HG03432 (cell line): ENCODE measurements around the gene GNAO1.
"Not testable (repeated sequence)": the region's sequence is repeated elsewhere in the genome, so short reads cannot be mapped to it uniquely, and the experiment has no call there.

Source experiments
- ATAC-seq: cut with Tn5 transposase; IDR thresholded peaks from one replicate; pipeline ENCODE4 v1.9.1; 2021; ENCODE audit warnings: mild to moderate bottlenecking, moderate library complexity; ENCODE audit not compliant: unreplicated experiment

Gene GNAO1

DNA sequence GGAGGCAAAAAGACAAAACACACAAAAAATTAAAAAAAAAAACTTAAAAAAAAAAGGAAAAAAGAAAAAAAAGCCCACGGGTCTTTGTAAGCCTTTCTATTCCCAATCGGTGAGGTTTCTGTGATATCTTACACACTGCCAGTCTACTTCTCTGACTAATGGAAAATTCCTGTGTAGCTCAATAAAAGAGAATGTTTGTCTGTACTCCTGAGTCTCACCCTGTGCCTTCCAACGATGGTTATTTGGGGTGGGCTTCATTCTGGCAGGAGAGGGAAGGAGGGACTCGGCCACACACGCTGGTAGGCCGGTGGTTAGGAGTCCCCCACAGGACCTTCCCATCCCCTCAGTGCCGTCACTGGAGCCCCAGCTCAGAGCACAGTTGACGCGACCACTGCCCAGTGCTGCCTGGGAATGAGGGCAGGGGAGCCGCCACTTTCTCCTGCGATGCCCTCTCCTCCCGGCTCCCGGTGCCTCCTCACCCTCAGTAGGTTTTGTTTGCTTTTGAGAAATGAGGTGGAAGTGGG is 166.0 kb downstream of the GNAO1 start:
- no peak for ATAC-seq

DNA sequence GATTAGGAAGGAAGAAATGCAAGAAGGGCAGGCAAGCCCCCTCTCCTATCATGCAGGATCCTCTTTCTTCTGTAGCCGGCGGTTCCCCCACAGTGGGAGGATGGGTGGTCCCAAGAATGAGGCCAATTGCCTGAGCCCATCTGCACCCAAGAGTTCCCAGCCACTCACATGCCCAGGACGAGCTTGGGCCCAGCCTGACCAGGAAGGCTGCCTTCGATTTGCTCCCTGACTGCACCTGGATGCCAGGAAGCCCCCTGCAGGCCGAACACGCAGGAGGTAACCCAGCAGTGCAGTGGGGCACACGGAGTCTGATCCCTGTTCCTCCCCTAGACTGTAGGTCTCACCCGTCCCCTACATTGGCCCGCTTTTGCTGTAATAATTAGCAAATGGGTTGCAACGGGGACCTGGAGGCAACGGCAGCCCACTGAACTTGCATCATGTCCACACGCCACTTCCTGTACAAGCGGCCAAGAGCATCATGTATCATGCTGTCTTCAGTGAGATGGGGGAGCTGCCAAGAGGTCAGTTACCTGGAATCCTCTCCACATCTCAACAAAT is 166.6 kb downstream of the GNAO1 start:
- ATAC-seq = no peak

DNA sequence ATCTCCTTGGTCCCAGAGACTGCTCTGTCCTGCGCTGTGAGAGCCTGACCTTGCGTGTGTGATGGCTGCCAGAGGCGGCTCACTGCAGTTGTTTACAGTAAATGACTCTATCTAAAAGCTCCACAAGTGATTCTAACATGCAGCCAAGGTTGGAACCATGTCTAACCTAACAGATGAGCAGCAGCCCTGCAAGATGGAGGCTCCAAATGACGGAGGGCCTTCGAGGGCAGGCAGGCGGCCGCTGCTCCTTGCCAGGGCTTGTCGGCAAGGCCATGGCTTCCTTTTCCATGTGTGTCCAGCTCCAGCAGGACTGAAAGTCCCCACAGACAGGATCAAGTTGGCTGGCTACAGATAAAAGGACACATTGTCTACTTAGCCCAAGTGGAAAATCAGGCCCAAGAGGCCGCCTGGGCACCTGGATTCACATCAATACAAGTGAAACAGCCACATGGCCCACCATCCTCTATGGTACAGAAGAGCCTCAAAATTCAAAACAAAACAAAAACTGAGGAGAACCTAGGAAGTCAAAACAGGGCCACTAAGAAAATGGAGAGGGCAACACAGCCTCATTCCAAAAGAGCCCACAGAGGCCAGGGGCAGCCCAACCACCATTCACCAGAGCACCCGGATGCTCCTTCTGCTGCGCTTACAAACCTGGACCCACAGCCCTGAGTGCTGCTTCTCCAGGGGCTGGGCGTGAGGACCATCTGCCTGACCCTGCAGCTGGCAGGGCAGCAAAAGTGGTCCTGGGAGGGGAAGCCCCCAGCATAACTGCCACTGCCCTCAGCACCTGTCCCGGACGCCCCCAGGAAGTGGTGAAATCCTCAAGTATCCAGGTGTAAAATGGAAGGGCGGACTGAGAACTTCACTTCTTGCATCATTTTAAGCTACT is 169.1 kb downstream of the GNAO1 start:
- ATAC-seq = no peak

DNA sequence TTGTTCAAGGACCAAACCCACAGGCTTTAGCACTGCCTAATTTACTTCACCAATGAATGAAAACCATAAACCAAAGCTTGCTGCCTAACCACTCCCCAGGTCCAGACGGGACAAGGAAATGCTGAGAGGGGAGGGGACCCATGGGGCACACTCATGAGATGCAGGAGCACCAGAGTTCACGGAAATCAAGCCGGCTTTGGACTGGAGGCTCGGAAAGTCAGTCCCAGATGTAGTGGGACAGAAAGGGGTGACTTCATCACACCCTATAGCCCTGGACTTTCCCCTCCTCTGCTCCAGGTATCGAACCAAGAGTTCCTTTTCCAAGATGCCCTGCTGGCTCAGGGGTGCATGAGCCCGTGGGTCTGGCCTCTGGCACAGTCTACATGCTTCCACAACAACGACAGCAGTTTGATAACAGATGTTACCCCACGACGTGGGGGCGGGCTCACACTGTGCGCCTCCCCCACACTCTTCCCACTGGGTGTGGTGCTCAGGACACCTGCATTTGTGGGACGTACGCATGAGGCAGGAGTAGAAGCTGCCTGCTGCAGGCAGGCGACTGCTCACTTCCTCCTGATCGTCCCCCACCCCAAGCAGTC is 170.9 kb downstream of the GNAO1 start:
- ATAC-seq = no peak

DNA sequence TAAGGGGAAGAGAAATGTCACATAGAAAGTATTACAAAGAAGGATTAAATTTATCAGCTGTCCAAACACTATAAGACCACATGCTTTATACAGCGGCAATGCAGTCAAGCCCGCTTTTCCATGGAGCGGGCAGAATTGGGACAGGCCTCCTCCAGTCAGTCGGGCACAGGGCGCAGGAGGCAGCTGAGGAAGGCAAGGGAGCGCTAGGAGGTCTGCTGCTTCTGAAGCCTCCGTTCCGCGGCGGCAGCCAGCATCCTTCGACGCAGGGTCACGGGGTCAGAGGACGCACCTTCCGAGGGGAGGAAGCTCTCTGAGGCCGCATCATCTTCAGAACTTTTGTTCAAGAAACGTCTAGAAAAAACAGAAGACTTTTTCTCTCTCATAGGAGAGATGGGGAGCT is 171.4 kb downstream of the GNAO1 start:
- no peak for ATAC-seq

DNA sequence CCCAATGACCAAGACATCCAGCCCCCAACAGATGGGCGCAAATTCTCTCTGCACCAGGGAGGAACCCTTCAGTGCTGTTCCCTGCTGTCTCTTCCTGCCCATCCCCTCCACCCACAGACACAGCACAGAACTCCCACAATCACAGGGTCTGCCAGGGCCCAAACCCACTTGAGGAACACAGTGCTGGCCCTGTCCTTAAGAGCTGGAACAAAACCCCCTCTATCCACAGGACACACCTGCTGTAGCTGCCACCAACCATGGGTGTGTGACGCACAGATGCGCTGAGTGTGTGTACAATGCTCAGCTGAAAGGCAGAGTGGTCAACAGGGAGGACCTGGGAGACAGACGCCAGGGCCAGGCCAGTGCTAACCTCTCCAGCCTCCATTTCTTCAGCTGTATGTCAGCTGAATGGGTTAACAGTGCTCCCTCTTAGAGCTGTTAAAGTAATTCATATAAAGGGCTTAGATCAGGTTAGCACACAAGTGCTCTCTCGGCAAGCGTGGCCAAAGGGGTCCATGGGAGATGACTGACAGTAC is 172.0 kb downstream of the GNAO1 start:
- no peak for ATAC-seq

DNA sequence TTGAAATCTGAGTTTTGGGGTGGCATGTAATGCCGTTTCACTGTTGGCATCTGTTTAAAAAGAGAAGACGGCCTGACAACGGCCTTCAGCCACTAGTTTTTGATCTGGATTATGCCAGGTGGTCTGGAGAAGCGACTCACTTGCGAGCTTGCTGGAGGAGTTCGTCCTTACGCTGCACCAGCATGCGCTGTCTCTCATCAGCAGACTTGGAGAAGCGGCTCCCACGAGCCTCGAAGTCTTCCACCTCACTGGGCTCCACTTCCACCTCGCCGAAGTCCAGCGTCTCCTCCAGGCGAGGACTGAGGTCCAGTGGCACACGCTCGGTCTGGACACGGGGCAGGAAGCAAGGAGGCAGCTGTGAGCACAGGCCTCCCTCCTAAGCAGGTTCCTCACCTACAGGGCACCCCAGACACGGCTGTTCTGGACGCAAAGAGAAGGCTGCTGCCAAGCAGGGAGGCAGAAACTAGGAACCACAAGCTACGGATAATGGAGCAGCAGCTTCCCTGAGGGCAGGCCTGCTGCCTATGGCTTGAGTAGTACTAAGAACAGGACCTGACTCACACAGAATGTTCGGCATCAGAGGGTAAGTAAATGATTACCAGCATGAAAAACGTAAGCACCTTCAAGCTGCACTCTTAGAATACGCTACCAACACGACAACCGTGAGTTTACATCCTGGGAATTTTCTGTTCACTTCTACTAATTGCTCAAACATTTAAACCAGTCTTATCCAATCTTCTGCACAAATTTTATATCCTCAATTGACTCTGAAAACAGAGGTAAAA is 172.7 kb downstream of the GNAO1 start:
- no peak for ATAC-seq

DNA sequence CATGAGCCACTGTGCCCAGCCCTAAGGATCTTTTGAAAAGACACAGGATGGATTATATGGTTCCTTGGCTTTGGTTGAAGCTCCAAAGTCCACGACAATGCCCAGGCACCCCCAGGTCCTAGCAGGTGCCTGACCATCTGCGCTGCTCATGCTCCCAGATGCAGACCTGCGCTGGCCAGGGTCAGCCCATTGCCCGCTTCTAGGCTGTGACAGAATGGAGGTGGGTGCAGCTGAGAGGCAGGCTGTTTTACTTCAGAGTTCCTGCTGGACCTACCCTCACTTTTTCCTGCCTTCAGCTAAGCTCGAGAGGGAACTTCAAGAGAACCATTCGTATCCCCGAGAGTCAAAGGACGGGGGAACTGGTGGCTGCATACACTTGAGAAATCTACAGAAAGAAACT is 173.6 kb downstream of the GNAO1 start:
- no peak for ATAC-seq

DNA sequence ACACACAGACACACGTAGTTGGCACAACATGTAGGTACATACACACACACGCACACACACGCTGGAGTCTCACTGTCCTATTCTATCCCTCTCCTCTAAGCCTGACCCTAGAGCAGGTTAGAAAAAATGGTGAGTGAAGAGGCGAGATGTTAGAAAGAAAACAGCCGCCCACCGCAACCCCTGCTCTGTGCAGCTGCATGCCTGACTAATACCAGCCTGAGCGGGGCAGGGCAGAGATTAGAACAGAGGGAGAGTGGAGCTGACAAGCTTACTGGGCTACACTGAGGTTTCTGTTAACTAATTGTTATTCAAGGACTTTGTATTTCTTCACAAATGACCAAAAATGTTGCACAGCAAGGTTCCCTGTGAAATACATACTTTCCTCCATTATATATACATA is 174.3 kb downstream of the GNAO1 start:
- no peak for ATAC-seq

DNA sequence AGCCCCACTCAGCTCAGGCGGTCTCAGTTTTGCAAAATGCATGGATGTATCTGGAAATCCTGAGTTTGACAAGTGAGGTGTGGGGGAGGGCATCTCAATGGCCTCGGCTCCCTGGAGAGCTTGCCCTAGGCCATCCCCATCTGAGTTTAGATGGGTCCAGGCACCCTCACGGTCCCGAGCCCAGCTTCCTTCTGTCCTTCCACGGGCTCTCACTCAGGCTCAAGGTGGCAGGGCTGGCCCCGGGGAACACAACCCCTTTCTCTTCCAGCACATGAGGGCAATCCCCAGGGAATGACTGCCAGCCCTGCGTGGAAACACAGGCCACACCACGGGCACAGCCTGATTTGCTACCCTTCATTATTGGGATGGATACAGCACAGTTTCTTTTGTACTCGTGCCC is 175.7 kb downstream of the GNAO1 start:
- no peak for ATAC-seq

DNA sequence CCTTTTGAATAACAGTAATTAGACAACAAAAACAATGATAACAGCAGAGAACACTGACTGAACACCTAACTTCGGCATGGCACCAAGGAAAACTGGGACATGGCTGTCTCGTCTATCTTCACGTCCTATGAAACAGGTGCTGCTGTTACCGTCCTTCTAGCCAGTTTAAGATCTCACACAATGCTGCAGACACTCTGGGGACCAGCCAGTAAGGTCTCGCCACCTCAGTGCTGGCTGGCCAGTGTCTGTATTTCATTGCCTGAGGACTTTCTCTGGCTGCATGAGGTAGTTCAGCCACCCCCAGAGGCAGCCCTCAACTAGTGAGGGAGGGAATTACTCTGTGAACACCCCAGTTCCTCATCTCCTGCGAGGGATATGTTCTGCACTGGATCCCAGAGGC is 176.5 kb downstream of the GNAO1 start:
- ATAC-seq = no peak

DNA sequence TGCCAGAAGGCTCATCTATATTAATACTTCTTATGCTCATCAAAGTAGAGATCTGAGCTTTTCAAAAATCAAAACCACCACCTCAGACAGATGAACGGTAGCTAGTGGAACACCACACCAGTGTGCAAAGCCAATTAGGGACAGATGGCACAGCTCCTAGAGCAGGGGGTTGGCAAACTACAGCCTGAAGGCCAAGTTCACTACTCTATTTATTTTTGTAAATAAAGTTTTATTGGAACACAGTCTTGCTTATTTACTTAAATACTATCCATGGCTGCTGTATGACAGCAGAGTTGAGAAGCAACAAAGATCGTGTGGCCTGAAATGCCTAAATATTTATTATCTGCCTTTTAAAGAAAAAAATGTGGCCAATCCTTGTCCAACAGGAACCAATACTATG is 177.3 kb downstream of the GNAO1 start:
- ATAC-seq = no peak

DNA sequence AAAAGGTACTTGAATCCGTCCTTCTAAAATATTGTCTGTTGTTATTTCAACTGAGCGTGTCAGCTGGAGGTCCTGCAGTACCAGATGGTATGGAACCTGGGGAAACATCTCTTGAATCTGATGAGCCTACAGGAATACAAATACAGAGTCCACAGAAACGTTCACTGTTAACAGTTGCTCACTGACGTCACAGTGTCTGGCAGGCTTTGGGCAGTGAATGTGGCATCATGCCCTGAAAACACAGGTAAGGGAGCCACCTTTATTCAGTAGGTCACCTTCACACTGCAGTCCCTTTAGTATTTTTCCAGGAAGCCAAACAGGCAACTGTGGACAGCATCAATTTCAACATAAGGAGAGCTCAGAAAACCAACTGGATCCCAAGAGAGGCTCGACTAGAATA is 177.9 kb downstream of the GNAO1 start:
- no peak for ATAC-seq

DNA sequence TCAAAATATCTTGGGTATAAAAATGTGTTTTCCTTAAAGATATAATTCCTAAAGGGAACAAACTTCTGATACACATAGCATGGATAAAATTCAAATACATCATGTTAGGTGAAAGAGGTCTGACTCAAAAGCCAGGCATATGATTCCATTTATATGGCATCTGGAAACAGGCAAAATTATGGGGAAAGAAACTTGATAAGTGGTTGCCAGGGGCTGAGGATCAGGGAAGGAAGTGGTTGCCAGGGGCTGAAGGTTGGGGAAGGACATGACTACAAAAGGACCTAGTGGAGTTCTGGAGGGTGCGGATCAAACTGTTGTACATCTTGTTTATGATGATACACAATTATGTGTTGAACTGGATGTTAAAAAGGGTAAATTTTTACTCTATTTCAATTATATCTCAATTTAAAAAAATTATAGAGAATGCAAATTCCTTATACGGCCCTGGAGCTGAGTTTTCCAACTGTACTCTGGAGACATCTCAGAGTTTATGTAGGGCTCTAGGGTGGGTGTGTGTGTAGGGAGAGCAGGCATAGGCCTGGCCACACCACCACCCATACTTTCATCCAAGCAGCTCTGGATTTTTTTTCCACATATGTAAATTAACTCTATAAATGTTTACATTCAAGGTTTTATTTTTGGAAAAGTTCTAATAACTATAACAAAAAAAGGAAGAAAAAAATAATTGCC is 179.0 kb downstream of the GNAO1 start:
- no peak for ATAC-seq

DNA sequence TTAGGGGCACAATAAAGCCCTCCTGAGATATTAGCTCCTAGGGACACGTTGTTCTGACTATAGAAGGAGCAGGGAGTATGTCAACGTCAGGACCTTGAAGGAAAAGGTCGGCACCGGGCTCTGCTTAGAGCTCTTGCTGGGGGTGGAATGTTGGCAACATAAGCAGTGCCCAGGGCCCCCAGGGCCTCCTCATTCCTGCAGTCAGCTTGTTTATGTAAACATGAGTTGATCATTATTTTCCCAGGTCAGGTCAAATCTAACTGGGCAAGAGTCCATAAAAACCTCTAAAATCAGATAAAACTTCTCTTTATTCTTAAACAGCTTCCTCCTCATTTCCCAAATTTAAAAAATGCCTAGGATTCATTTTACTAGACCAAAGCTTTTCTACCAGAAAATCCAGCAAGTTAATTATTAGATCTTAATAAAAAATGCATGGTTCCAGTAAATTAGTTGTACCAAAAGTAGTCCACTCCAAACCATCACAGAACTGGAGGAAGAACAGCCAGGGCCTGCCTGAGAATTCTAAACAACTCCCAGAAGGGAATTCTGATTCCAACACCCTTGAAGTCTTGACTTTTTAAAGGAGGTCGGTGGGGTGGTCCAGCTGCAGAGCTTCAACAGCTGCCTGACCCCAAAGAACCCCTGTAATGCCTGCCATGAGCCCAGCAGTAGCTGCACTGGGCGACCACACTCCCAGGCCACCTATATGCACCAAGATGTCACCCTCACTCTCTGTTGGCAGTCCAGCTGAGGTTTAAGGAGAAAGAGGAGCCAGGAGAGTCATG is 179.8 kb downstream of the GNAO1 start:
- no peak for ATAC-seq

DNA sequence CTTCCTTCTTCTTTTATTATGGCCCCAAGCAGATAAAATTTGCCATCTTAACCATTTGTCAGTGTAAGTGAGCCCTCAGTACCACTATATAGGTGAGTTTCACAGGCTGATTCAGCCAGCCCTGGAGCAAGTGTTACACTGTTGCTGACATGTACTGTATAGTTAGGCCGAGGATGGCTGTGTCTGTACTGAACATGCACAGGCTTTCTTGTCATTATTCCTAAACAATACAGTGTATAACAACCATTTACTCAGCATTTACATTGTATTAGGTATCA is 180.3 kb downstream of the GNAO1 start:
- no peak for ATAC-seq

DNA sequence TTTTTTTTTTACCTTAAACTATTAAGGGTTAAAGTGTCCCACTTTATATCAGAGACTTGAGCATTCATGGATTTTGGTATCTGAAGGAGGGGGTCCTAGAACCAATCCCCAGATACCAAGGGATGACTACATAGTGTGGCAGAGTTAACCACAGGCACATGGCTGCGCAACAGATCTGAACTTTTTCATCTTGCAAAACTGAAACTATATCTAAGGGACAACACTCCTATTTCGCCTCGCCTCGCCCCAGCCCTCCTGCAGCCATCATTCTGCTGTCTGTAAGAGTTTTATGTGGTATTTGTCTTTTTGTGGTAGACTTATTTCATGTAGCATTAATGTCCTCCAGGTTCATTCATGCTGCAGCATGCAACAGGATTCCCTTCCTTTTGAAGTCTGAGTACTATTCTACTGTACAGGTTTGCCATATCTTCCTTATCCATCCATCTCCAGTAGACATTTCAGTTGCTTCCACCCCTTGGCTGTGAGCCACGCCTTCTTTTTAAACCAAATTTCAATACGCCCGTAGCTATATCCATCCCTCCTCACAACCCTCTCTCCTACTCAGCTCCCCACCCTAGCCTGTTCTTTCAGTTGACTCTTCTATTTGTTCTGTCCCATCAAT is 180.8 kb downstream of the GNAO1 start:
- ATAC-seq = no peak

DNA sequence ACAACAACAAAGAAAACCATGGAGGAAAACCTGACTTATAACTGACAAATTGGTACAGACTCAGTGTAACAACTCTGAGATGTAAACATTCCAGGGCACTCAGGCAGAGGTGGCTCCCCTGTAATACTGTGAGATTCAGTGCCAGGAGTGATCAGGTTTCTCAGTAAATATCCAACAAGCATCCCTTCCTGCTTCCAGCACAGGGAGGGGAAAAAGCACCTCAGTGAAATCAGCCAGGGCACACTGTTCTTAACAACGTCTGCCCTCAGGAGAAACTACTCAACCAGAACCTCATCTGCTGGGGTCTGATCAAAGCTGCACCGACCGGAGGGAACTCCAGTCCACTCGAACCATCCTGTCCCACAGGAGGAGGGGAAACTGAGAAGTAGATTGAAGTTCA is 181.7 kb downstream of the GNAO1 start:
- no peak for ATAC-seq

DNA sequence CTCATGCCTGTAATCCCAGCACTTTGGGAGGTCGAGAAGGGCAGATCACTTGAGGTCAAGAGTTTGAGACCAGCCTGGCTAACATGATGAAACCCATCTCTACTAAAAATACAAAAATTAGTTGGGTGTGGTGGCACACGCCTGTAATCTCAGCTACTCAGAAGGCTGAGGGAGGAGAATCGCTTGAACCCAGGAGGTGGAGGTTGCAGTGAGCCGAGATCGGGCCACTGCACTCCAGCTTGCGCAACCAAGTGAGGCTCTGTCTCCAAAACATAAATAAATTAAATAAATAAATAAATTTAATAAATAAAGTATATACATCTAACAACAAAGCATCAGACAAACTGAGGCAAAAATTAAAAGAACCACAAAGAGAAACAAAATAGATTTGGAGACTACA is 184.5 kb downstream of the GNAO1 start:
- ATAC-seq = not testable (repeated sequence)
